Neural progenitor cell (in vitro differentiated cells): ENCODE results near the gene ZFAND2B.

ENCODE experiments used
- EZH2 ChIP-seq: fragments of 200-600 bp; sonication (generic); IDR thresholded peaks from 2 replicates; pipeline ENCODE4 v1.6.1; 2017; ENCODE audit warnings: antibody characterized with exemption, mild to moderate bottlenecking, moderate library complexity
- TF ChIP-seq, protein P1 (sequence below): fragments of 200-600 bp; sonication (generic); IDR thresholded peaks from 2 replicates; pipeline ENCODE4 v1.5.1; 2017; ENCODE audit warnings: antibody characterized with exemption, mild to moderate bottlenecking

DNA sequence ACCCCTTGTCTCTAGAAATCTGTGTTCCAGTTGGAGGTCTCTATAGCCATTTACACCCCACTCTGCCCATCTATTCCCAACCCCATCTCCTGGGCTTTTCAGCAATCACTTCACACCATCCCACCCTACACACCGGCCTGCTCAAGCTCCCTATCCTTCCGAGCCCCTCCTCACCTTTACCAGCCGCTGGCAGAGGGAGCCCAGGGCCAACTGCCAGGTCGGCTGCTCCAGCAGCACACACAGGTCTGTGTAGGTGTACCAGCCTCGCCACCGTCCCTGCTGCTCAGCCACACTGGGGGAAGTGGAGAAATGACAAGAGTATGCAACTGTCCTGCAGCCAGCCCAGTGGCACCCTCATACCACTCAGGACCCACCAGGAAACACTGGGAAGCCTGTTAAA lies 33.4 kb upstream of the ZFAND2B start:
- TF ChIP-seq, protein P1, sequence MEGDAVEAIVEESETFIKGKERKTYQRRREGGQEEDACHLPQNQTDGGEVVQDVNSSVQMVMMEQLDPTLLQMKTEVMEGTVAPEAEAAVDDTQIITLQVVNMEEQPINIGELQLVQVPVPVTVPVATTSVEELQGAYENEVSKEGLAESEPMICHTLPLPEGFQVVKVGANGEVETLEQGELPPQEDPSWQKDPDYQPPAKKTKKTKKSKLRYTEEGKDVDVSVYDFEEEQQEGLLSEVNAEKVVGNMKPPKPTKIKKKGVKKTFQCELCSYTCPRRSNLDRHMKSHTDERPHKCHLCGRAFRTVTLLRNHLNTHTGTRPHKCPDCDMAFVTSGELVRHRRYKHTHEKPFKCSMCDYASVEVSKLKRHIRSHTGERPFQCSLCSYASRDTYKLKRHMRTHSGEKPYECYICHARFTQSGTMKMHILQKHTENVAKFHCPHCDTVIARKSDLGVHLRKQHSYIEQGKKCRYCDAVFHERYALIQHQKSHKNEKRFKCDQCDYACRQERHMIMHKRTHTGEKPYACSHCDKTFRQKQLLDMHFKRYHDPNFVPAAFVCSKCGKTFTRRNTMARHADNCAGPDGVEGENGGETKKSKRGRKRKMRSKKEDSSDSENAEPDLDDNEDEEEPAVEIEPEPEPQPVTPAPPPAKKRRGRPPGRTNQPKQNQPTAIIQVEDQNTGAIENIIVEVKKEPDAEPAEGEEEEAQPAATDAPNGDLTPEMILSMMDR: no peak
- no peak for TF ChIP-seq EZH2
